Measurements from ENCODE around the gene DMXL2. TPM values are rescaled to one million over a fixed set of nuclear protein-coding genes. Genes with fewer than 3 reads are reported as not detected.
A peak's percentile ranks its signal among the peaks of the same experiment; 100 is the strongest.

Gene DMXL2
- total RNA-seq, 1 experiment from 2014 or later = 37.3 TPM

GRCh38 chr15:51620122-51620521 lies 2.4 kb downstream of the DMXL2 start:
- ATAC-seq (no peak), DNase-seq (ENCODE audit: low read depth, low spot score) (no peak)
- H3K27ac ChIP-seq (ENCODE audit: low read length) = 0 out of 2 replicates have a peak overlapping the region, but pooled peaks have one; percentile 93
- H3K9me3 ChIP-seq (ENCODE audit: control insufficient read depth, insufficient read depth, low read depth, low read length) = no peaks in the 10 kb centered on the region
- intact Hi-C loops (cut with micrococcal nuclease; ENCODE audit: unreplicated experiment) = no loop called here
- H3K27me3 ChIP-seq (ENCODE audit: control insufficient read depth, insufficient read depth, low read length) = no peaks in the 10 kb centered on the region
- TF ChIP-seq TCF7L2 (IDR thresholded peaks at IDR 0.05; ENCODE audit: low read depth, low read length) (no peak), SIN3A (IDR thresholded peaks at IDR 0.05; ENCODE audit: borderline replicate concordance, insufficient read depth, low read depth, low read length) (no peak), POLR2AphosphoS5 (IDR thresholded peaks at IDR 0.05; ENCODE audit: low read depth, low read length) (no peak), CTCF (IDR thresholded peaks at IDR 0.05) (no peak)
- TF ChIP-seq, protein P1, sequence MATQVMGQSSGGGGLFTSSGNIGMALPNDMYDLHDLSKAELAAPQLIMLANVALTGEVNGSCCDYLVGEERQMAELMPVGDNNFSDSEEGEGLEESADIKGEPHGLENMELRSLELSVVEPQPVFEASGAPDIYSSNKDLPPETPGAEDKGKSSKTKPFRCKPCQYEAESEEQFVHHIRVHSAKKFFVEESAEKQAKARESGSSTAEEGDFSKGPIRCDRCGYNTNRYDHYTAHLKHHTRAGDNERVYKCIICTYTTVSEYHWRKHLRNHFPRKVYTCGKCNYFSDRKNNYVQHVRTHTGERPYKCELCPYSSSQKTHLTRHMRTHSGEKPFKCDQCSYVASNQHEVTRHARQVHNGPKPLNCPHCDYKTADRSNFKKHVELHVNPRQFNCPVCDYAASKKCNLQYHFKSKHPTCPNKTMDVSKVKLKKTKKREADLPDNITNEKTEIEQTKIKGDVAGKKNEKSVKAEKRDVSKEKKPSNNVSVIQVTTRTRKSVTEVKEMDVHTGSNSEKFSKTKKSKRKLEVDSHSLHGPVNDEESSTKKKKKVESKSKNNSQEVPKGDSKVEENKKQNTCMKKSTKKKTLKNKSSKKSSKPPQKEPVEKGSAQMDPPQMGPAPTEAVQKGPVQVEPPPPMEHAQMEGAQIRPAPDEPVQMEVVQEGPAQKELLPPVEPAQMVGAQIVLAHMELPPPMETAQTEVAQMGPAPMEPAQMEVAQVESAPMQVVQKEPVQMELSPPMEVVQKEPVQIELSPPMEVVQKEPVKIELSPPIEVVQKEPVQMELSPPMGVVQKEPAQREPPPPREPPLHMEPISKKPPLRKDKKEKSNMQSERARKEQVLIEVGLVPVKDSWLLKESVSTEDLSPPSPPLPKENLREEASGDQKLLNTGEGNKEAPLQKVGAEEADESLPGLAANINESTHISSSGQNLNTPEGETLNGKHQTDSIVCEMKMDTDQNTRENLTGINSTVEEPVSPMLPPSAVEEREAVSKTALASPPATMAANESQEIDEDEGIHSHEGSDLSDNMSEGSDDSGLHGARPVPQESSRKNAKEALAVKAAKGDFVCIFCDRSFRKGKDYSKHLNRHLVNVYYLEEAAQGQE (IDR thresholded peaks at IDR 0.05; ENCODE audit: insufficient read depth in 1 of 2, low read depth in 2 of 2, low read length in 1 of 2) = no peak
- peaks cover 24% of the 10 kb centered on the region for H3K4me1 ChIP-seq (ENCODE audit: control insufficient read depth, insufficient read depth, low read length)
- in situ Hi-C loops (cut with HindIII; ENCODE audit: low pct_unique_long_range_greater_than_20kb, low sequenced_read_pairs) = no loop called here
- peak overlapping the region in 1 of 2 experiments; percentile 98; a peak in 2 of 4 replicates for H3K4me3 ChIP-seq (ENCODE audit: low read depth in 2 of 2, low read length in 2 of 2)
- no peaks in the 10 kb centered on the region; the same call in none of the 2 replicates for H3K36me3 ChIP-seq (ENCODE audit: control insufficient read depth, insufficient read depth, low read length)
- ChIA-PET POLR2A (no interaction called here), CTCF (no interaction called here)
- TSS peak; percentile 54 for BruUV-seq (replicated peaks)

- TF ChIP-seq, protein P1 (IDR thresholded peaks at IDR 0.05; ENCODE audit: insufficient read depth in 1 of 2, low read depth in 2 of 2, low read length in 1 of 2) = no peak
- TF ChIP-seq TCF7L2 (IDR thresholded peaks at IDR 0.05; ENCODE audit: low read depth, low read length) = no peak
- no peak for TF ChIP-seq POLR2AphosphoS5 (IDR thresholded peaks at IDR 0.05; ENCODE audit: low read depth, low read length)
- TF ChIP-seq SIN3A (IDR thresholded peaks at IDR 0.05; ENCODE audit: borderline replicate concordance, insufficient read depth, low read depth, low read length) = no peak
- TF ChIP-seq CTCF (IDR thresholded peaks at IDR 0.05) = no peak
- Histone ChIP-seq H3K9me3 (ENCODE audit: control insufficient read depth, insufficient read depth, low read depth, low read length) (no peaks in the 10 kb centered on the region), H3K27ac (ENCODE audit: low read length) (no peak overlapping the region), H3K4me3 (ENCODE audit: low read depth in 2 of 2, low read length in 2 of 2) (no peak overlapping the region), H3K27me3 (ENCODE audit: control insufficient read depth, insufficient read depth, low read length) (no peaks in the 10 kb centered on the region), H3K36me3 (ENCODE audit: control insufficient read depth, insufficient read depth, low read length) (no peaks in the 10 kb centered on the region; the same call in none of the 2 replicates), H3K4me1 (ENCODE audit: control insufficient read depth, insufficient read depth, low read length) (peaks cover 24% of the 10 kb centered on the region)
- ATAC-seq (no peak), DNase-seq (ENCODE audit: low read depth, low spot score) (no peak)
- BruUV-seq (replicated peaks) = no TSS peak
- intact Hi-C loops (cut with micrococcal nuclease; ENCODE audit: unreplicated experiment) = no loop called here
- ChIA-PET CTCF (no interaction called here), POLR2A (no interaction called here)
- in situ Hi-C loops (cut with HindIII; ENCODE audit: low pct_unique_long_range_greater_than_20kb, low sequenced_read_pairs) = no loop called here
Measured at GRCh38 chr15:51619331-51620035, 3.1 kb downstream of the DMXL2 start.

All from Panc1 (cell line).